IMR-90 (cell line): ENCODE measurements around the gene ZNF212. TPM values are rescaled to one million over a fixed set of nuclear protein-coding genes. Genes with fewer than 3 reads are reported as not detected.

Experiments used
- ATAC-seq: fragments of 200-7000 bp; cut with Tn5 transposase; 2 replicates; pipeline ENCODE4 v1.9.1; 2020; ENCODE audit warnings: low read depth, mild to moderate bottlenecking, moderate library complexity
- BruUV-seq: library from RNA; stranded (reverse); fragments of 400-500 nt; replicated peaks from 2 replicates; lab custom pipeline; 2021; lab: Mats Ljungman, UMichigan
- CTCF ChIA-PET: fragments of 300-600 bp; formaldehyde crosslinking; extraction: SDS; loops from one replicate; lab custom pipeline; 2021; ENCODE audit warnings: antibody characterized with exemption; lab: Yijun Ruan, JAX
- POLR2A ChIA-PET: fragments of 300-600 bp; sonication (Branson Sonifier 250); formaldehyde crosslinking; loops from one replicate; lab custom pipeline; 2022; ENCODE audit warnings: antibody characterized with exemption; ENCODE audit not compliant: unreplicated experiment; lab: Charles Lee
- DNase-seq: peaks from one replicate; pipeline ENCODE4 v3.0.0; 2013
- H2AFZ ChIP-seq: replicated peaks from 2 replicates; pipeline ENCODE3; 2013; ENCODE audit warnings: low read length, mild to moderate bottlenecking; ENCODE audit not compliant: poor library complexity
- H2AK5ac ChIP-seq: 2 replicates; pipeline ENCODE4 v1.6.1; 2013; ENCODE audit warnings: low read depth, low read length, inconsistent platforms
- H2AK9ac ChIP-seq: replicated peaks from 2 replicates; pipeline ENCODE3; 2013; ENCODE audit warnings: mild to moderate bottlenecking, low read depth, low read length, moderate library complexity; ENCODE audit not compliant: poor library complexity
- H2BK120ac ChIP-seq: 2 replicates; pipeline ENCODE4 v1.6.1; 2013; ENCODE audit warnings: low read depth, low read length, inconsistent platforms
- H2BK15ac ChIP-seq: 3 replicates; pipeline ENCODE4 v1.6.1; 2013; ENCODE audit warnings: low read depth, low read length, inconsistent platforms
- H2BK20ac ChIP-seq: 2 replicates; pipeline ENCODE4 v1.6.1; 2013; ENCODE audit warnings: low read depth, mild to moderate bottlenecking, inconsistent platforms, low read length, moderate library complexity
- H2BK5ac ChIP-seq: 2 replicates; pipeline ENCODE4 v1.6.1; 2013; ENCODE audit warnings: mild to moderate bottlenecking, low read depth, low read length, inconsistent platforms; ENCODE audit not compliant: poor library complexity, severe bottlenecking
- H3K14ac ChIP-seq: replicated peaks from 2 replicates; pipeline ENCODE4 v1.6.1; 2013; ENCODE audit warnings: low read depth, low read length, inconsistent platforms
- H3K18ac ChIP-seq: 2 replicates; pipeline ENCODE4 v1.6.1; 2013; ENCODE audit warnings: low read depth, low read length, control low read depth
- H3K23ac ChIP-seq: 2 replicates; pipeline ENCODE4 v1.6.1; 2013; ENCODE audit warnings: low read depth, low read length, inconsistent platforms
- H3K27ac ChIP-seq: 2 replicates; pipeline ENCODE4 v1.5.1; 2013; ENCODE audit warnings: mild to moderate bottlenecking, control low read depth, low read length; ENCODE audit not compliant: insufficient read depth
- H3K27me3 ChIP-seq: 2 replicates; pipeline ENCODE4 v1.6.1; 2013; ENCODE audit warnings: low read length; ENCODE audit not compliant: control insufficient read depth, insufficient read depth
- H3K36me3 ChIP-seq: 2 replicates; pipeline ENCODE4 v1.6.1; 2013; ENCODE audit warnings: low read length, mixed read lengths; ENCODE audit not compliant: control insufficient read depth, insufficient read depth
- H3K4ac ChIP-seq: 2 replicates; pipeline ENCODE4 v1.6.1; 2013; ENCODE audit warnings: low read depth, low read length, inconsistent platforms
- H3K4me1 ChIP-seq: 2 replicates; pipeline ENCODE4 v1.6.1; 2013; ENCODE audit warnings: low read length, mixed read lengths; ENCODE audit not compliant: control insufficient read depth, insufficient read depth
- H3K4me2 ChIP-seq: 2 replicates; pipeline ENCODE4 v1.6.1; 2013; ENCODE audit warnings: low read depth, mild to moderate bottlenecking, control low read depth, low read length, moderate library complexity
- H3K4me3 ChIP-seq: 2 replicates; pipeline ENCODE4 v1.5.1; 2013; ENCODE audit warnings: low read depth, mild to moderate bottlenecking, control low read depth, low read length, moderate library complexity; ENCODE audit not compliant: insufficient read depth
- H3K56ac ChIP-seq: 2 replicates; pipeline ENCODE4 v1.6.1; 2013; ENCODE audit warnings: low read length, inconsistent platforms; ENCODE audit not compliant: insufficient read depth; ENCODE audit errors: extremely low read depth
- H3K79me1 ChIP-seq, 2 experiments: 2 replicates each; pipeline ENCODE4 v1.6.1; 2013; ENCODE audit warnings: low read length in 2 of 2, inconsistent platforms in 1 of 2, low read depth in 1 of 2
- H3K9ac ChIP-seq: 2 replicates; pipeline ENCODE4 v1.6.1; 2013; ENCODE audit warnings: low read depth, low read length, control low read depth
- H3K9me1 ChIP-seq: 2 replicates; pipeline ENCODE4 v1.6.1; 2013; ENCODE audit warnings: low read length, inconsistent platforms; ENCODE audit not compliant: insufficient read depth
- H3K9me3 ChIP-seq: 2 replicates; pipeline ENCODE4 v1.6.1; 2013; ENCODE audit warnings: low read length; ENCODE audit not compliant: control insufficient read depth, insufficient read depth
- H4K20me1 ChIP-seq: 2 replicates; pipeline ENCODE4 v1.6.1; 2013; ENCODE audit warnings: low read length, inconsistent platforms; ENCODE audit not compliant: insufficient read depth
- H4K5ac ChIP-seq: 2 replicates; pipeline ENCODE4 v1.6.1; 2013; ENCODE audit warnings: mild to moderate bottlenecking, low read depth, low read length, control low read depth
- H4K8ac ChIP-seq, 2 experiments: 2 replicates each; pipeline ENCODE4 v1.6.1; 2013; ENCODE audit warnings: low read depth in 2 of 2, low read length in 2 of 2, control low read depth in 1 of 2, inconsistent platforms in 1 of 2
- H4K91ac ChIP-seq: 2 replicates; pipeline ENCODE4 v1.6.1; 2013; ENCODE audit warnings: low read depth, low read length, inconsistent platforms; ENCODE audit not compliant: insufficient read depth
- CEBPB ChIP-seq: IDR thresholded peaks from 2 replicates; pipeline ENCODE4 v1.6.1; 2012; ENCODE audit warnings: low read depth, low read length, improper control_type of control experiment
- ELK1 ChIP-seq: fragments of 150-350 bp; IDR thresholded peaks from 2 replicates; pipeline ENCODE4 v1.6.1; 2016; ENCODE audit warnings: low read depth, mild to moderate bottlenecking, low read length, moderate library complexity, borderline replicate concordance
- MAFK ChIP-seq: IDR thresholded peaks from 2 replicates; pipeline ENCODE4 v1.6.1; 2012; ENCODE audit warnings: low read depth, low read length, improper control_type of control experiment
- POLR2A ChIP-seq: IDR thresholded peaks from 2 replicates; pipeline ENCODE4 v1.6.1; 2012; ENCODE audit warnings: mild to moderate bottlenecking, low read depth, low read length
- RAD21 ChIP-seq: IDR thresholded peaks from 2 replicates; pipeline ENCODE4 v1.6.1; 2012; ENCODE audit warnings: low read length, improper control_type of control experiment
- RCOR1 ChIP-seq: IDR thresholded peaks from 2 replicates; pipeline ENCODE4 v1.6.1; 2012; ENCODE audit warnings: mild to moderate bottlenecking, low read length, improper control_type of control experiment; ENCODE audit not compliant: insufficient replicate concordance
- WGBS, 2 experiments: methylation state at CpG; one replicate each; pipeline versions ENCODE4 v1.1.5 to v1.1.7; 2013; ENCODE audit warnings: missing lambda C conversion rate in 2 of 2; ENCODE audit not compliant: insufficient read length in 1 of 2; ENCODE audit errors: extremely low coverage in 2 of 2; 5-methylcytosine and 5-hydroxymethylcytosine counted together
- dilution Hi-C: fragments of 300-500 bp; cut with HindIII; formaldehyde crosslinking; loops from one replicate; pipeline ENCODE4 v1.14.3; 2018; ENCODE audit warnings: low sequenced_read_pairs; ENCODE audit not compliant: unreplicated experiment
- in situ Hi-C: fragments of 300-500 bp; cut with MboI; formaldehyde crosslinking; loops from 3 replicates; pipeline ENCODE4 v1.14.3; 2019; ENCODE audit warnings: low sequenced_read_pairs, inconsistent platforms, mixed read lengths
- intact Hi-C: fragments of 100-400 bp; cut with micrococcal nuclease; formaldehyde crosslinking; loops from 2 replicates; pipeline ENCODE4 v1.10.0; 2022
- polyA plus RNA-seq, 3 experiments: library from polyadenylated mRNA; depleted of rRNA; stranded (reverse); fragments of >200 nt; gene quantifications; 2 replicates each; pipeline ENCODE4 v1.2.3, GENCODE V29; 2012; ENCODE audit warnings: low replicate concordance in 1 of 3
- total RNA-seq: library from RNA; depleted of rRNA; stranded (reverse); fragments of >200 nt; gene quantifications from 2 replicates; pipeline ENCODE4 v1.2.3, GENCODE V29; 2012

Gene ZNF212
- total and polyA plus RNA-seq, 2 of the 4 experiments (the other 2 are of a cell fraction): 3.8 to 5.1 TPM

- H3K27me3 ChIP-seq: no peaks in the 10 kb centered on the region; the same call in 1 of the 2 replicates
- no peak overlapping the region for H4K91ac ChIP-seq
- ChIA-PET POLR2A (no interaction called here), CTCF (no interaction called here)
- H2BK120ac ChIP-seq: no peak overlapping the region
- H3K23ac ChIP-seq: no peak overlapping the region
- H3K9me3 ChIP-seq: no peaks in the 10 kb centered on the region
- no peak overlapping the region for H3K27ac ChIP-seq
- H2BK15ac ChIP-seq: no peak overlapping the region
- H3K14ac ChIP-seq: no peak overlapping the region
- H3K18ac ChIP-seq: no peak overlapping the region
- no peak overlapping the region for H2BK20ac ChIP-seq
- WGBS, 2 experiments: 58% methylated on average over 2 of the region's 12 CpGs; no CpG with 5 or more reads in 1 of the 2 experiments
- no peaks in the 10 kb centered on the region for H3K36me3 ChIP-seq
- no peak overlapping the region for H3K4me3 ChIP-seq
- no peak overlapping the region for H2AK5ac ChIP-seq
- no peak overlapping the region for H3K9ac ChIP-seq
- dilution Hi-C loops: no loop called here
- TF ChIP-seq POLR2A (no peak), RCOR1 (no peak), ELK1 (no peak), MAFK (no peak), RAD21 (no peak), CEBPB (no peak)
- H3K9me1 ChIP-seq: no peaks in the 10 kb centered on the region; the same call in 1 of the 2 replicates
- H4K5ac ChIP-seq: no peak overlapping the region
- no peak overlapping the region for H2BK5ac ChIP-seq
- H2AFZ ChIP-seq: no peak overlapping the region
- no peaks in the 10 kb centered on the region for H3K79me1 ChIP-seq
- BruUV-seq: no TSS peak
- no peak overlapping the region for H4K8ac ChIP-seq
- ATAC-seq (no peak), DNase-seq (no peak)
- no peak overlapping the region for H3K4ac ChIP-seq
- H2AK9ac ChIP-seq: no peak overlapping the region
- in situ Hi-C loops: no loop called here
- no peaks in the 10 kb centered on the region for H3K4me1 ChIP-seq
- intact Hi-C loops: no loop called here
- H3K4me2 ChIP-seq: no peak overlapping the region
- H3K56ac ChIP-seq: no peak overlapping the region
- H4K20me1 ChIP-seq: no peaks in the 10 kb centered on the region
Observed at GRCh38 chr7:149302222-149302621, 62.8 kb downstream of the ZNF212 start.
